Smooth muscle cell (in vitro differentiated cells): Measurements from ENCODE around the gene PRR29. TPM values are rescaled to one million over a fixed set of nuclear protein-coding genes. Genes with fewer than 3 reads are reported as not detected.

Source experiments
- DNase-seq: peaks from one replicate; lab custom pipeline; 2025; ENCODE audit not compliant: unreplicated experiment; lab: John Stamatoyannopoulos, UW
- H2AFZ ChIP-seq: fragments of 200-600 bp; sonication (generic); 2 replicates; pipeline ENCODE4 v1.6.0; 2016; ENCODE audit warnings: antibody characterized with exemption, low read depth, mild to moderate bottlenecking
- H3F3A ChIP-seq: fragments of 200-600 bp; sonication (generic); 2 replicates; pipeline ENCODE4 v1.6.0; 2017; ENCODE audit warnings: antibody characterized with exemption, low read depth
- H3K27ac ChIP-seq: fragments of 200-600 bp; sonication (generic); 2 replicates; pipeline ENCODE4 v1.5.1; 2016; ENCODE audit warnings: low read depth, mild to moderate bottlenecking
- H3K27me3 ChIP-seq: fragments of 200-600 bp; sonication (generic); 2 replicates; pipeline ENCODE4 v1.6.1; 2016; ENCODE audit warnings: low read depth, mild to moderate bottlenecking
- H3K36me3 ChIP-seq: fragments of 200-600 bp; sonication (generic); 2 replicates; pipeline ENCODE4 v1.5.1; 2016; ENCODE audit warnings: low read depth
- H3K4me1 ChIP-seq: fragments of 200-600 bp; sonication (generic); 2 replicates; pipeline ENCODE4 v1.5.1; 2016; ENCODE audit warnings: low read depth
- H3K4me2 ChIP-seq: fragments of 200-600 bp; sonication (generic); 2 replicates; pipeline ENCODE4 v1.6.0; 2016; ENCODE audit warnings: mild to moderate bottlenecking
- H3K4me3 ChIP-seq: fragments of 200-600 bp; sonication (generic); 2 replicates; pipeline ENCODE4 v1.5.1; 2016; ENCODE audit warnings: mild to moderate bottlenecking
- H3K79me2 ChIP-seq: fragments of 200-600 bp; sonication (generic); 2 replicates; pipeline ENCODE4 v1.6.0; 2016; ENCODE audit warnings: low read depth, mild to moderate bottlenecking
- H3K9ac ChIP-seq: fragments of 200-600 bp; sonication (generic); 2 replicates; pipeline ENCODE4 v1.6.0; 2016; ENCODE audit warnings: low read depth
- H3K9me3 ChIP-seq: fragments of 200-600 bp; sonication (generic); replicated peaks from 2 replicates; pipeline ENCODE4 v1.5.1; 2016; ENCODE audit warnings: low read depth
- H4K20me1 ChIP-seq: fragments of 200-600 bp; sonication (generic); 2 replicates; pipeline ENCODE4 v1.6.0; 2016; ENCODE audit warnings: low read depth
- CTCF ChIP-seq: fragments of 200-600 bp; sonication (generic); IDR thresholded peaks from 2 replicates; pipeline ENCODE4 v1.5.1; 2017; ENCODE audit warnings: borderline replicate concordance, mild to moderate bottlenecking, antibody characterized with exemption; ENCODE audit not compliant: insufficient read depth, poor library complexity, severe bottlenecking
- WGBS: methylation state at CpG from one replicate; pipeline ENCODE4 v1.1.7; 2016; ENCODE audit warnings: low lambda C conversion rate; 5-methylcytosine and 5-hydroxymethylcytosine counted together
- polyA plus RNA-seq: library from polyadenylated mRNA; unstranded; fragments of >200 nt; fragmentation: Nextera tagmentation; extraction: Ambion mirVana; gene quantifications from 2 replicates; pipeline ENCODE4 v1.2.1, GENCODE V29; 2016
- total RNA-seq: library from RNA; depleted of rRNA; stranded (reverse); fragments of >200 nt; gene quantifications from 2 replicates; pipeline ENCODE4 v1.2.3, GENCODE V29; 2014

PRR29 gene
- total and polyA plus RNA-seq, 2 experiments from 2014 or later = 0.58 TPM; not detected in 1

- 90% methylated on average over 11 of the region's 11 CpGs for WGBS
- TF ChIP-seq CTCF = no peak
- H2AFZ ChIP-seq = no peak overlapping the region
- no peaks in the 10 kb centered on the region for H4K20me1 ChIP-seq
- DNase-seq = no peak
- no peaks in the 10 kb centered on the region for H3K36me3 ChIP-seq
- no peak overlapping the region for H3K9ac ChIP-seq
- H3K9me3 ChIP-seq = no peaks in the 10 kb centered on the region
- H3K4me2 ChIP-seq = no peak overlapping the region
- H3K4me1 ChIP-seq = no peaks in the 10 kb centered on the region
- peaks cover 34% of the 10 kb centered on the region for H3K27me3 ChIP-seq
- no peak overlapping the region for H3K4me3 ChIP-seq
- no peaks in the 10 kb centered on the region for H3K79me2 ChIP-seq
- no peak overlapping the region for H3K27ac ChIP-seq
- H3F3A ChIP-seq = no peaks in the 10 kb centered on the region
Observed at GRCh38 chr17:63991611-63992010, 6.5 kb upstream of the PRR29 start.

- H3K4me3 ChIP-seq = no peak overlapping the region
- WGBS = 73% methylated on average over 3 of the region's 3 CpGs
- peaks cover 40% of the 10 kb centered on the region for H3K27me3 ChIP-seq
Observed at GRCh38 chr17:63993368-63993985, 4.7 kb upstream of the PRR29 start.

GRCh38 chr17:63995626-63996025, 2.5 kb upstream of the PRR29 start:
- Histone ChIP-seq H3K4me2 (no peak overlapping the region), H3K36me3 (no peaks in the 10 kb centered on the region), H3F3A (no peaks in the 10 kb centered on the region), H3K4me1 (no peaks in the 10 kb centered on the region), H3K27me3 (peaks cover 40% of the 10 kb centered on the region), H3K9me3 (no peaks in the 10 kb centered on the region), H3K9ac (no peak overlapping the region), H3K79me2 (no peaks in the 10 kb centered on the region), H3K27ac (no peak overlapping the region), H2AFZ (no peak overlapping the region), H3K4me3 (no peak overlapping the region), H4K20me1 (no peaks in the 10 kb centered on the region)
- no peak for DNase-seq
- WGBS = 89% methylated on average over 5 of the region's 5 CpGs
- no peak for TF ChIP-seq CTCF

More at GRCh38 chr17:63993368-63993985, 4.7 kb upstream of the PRR29 start:
- H3K9me3 ChIP-seq = no peaks in the 10 kb centered on the region
- no peak overlapping the region for H2AFZ ChIP-seq
- H3F3A ChIP-seq = no peaks in the 10 kb centered on the region
- DNase-seq = no peak
- no peak overlapping the region for H3K9ac ChIP-seq
- TF ChIP-seq CTCF = no peak
- no peaks in the 10 kb centered on the region for H3K4me1 ChIP-seq
- H3K36me3 ChIP-seq = no peaks in the 10 kb centered on the region
- no peaks in the 10 kb centered on the region for H4K20me1 ChIP-seq
- H3K79me2 ChIP-seq = no peaks in the 10 kb centered on the region
- no peak overlapping the region for H3K4me2 ChIP-seq
- no peak overlapping the region for H3K27ac ChIP-seq
